ENCODE results near the gene TMEM8B. TPM values are rescaled to one million over a fixed set of nuclear protein-coding genes. Genes with fewer than 3 reads are reported as not detected.

TMEM8B gene
- total RNA-seq, 1 experiment from 2014 or later: 7.2 TPM

DNA sequence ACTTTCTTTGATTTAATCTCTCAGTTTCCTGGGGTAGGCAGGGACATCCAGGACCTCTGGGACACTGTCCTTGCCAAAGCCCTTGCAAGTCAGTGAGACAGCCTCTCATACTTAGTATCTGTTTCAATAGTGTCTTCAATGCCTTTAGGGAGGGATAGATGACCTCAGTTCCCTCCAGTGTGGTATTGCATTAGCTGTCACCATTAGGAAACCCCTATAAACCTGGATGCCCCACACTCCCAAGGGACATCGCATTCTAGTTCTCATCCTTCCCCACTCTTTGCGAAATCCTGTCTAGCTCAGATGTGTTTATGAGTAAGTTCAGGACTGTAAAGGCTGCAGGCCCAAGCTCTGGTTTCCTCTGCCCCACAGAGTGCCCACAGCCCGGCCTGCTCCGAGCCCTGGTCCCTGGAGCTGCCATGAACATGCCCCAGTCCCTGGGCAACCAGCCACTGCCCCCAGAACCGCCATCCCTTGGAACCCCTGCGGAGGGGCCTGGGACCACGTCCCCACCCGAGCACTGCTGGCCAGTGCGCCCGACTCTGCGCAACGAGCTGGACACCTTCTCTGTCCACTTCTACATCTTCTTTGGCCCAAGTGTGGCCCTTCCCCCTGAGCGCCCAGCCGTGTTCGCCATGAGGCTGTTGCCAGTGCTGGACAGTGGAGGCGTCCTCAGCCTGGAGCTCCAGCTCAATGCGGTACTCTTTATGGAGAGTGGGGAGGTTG, 13.2 kb downstream of the TMEM8B start:
- BruUV-seq (replicated peaks): no TSS peak
- POLR2A ChIA-PET: no interaction called here
- RAD21 ChIA-PET (ENCODE audit: low non-redundant PET in 1 of 2, low total read pairs in 2 of 2, uncharacterized antibody in 2 of 2, unreplicated experiment in 2 of 2): no interaction called here

GRCh38 chr9:35842795-35843194, 13.8 kb downstream of the TMEM8B start:
- Histone ChIP-seq H3K9me2 (ENCODE audit: insufficient read depth) (no peaks in the 10 kb centered on the region), H2AFZ (ENCODE audit: low read depth, low read length, poor library complexity, severe bottlenecking) (no peak overlapping the region), H3K4me2 (ENCODE audit: low read length) (no peak overlapping the region), H3K79me2 (ENCODE audit: insufficient read depth, low read length) (no peaks in the 10 kb centered on the region), H3K9ac (ENCODE audit: low read length) (no peak overlapping the region), H3K27ac (ENCODE audit: low read depth, low read length) (no peak overlapping the region), H3K27me3 (ENCODE audit: insufficient read depth, low read length) (no peaks in the 10 kb centered on the region), H3K4me1 (ENCODE audit: control insufficient read depth in 1 of 2, insufficient read depth in 2 of 2, low read length in 2 of 2) (peaks cover 0 to 13% of the 10 kb centered on the region in 2 experiments; a peak in 2 of 4 replicates), H3K36me3 (ENCODE audit: control insufficient read depth in 1 of 2, insufficient read depth in 2 of 2, low read length in 2 of 2) (no peaks in the 10 kb centered on the region), H3K4me3 (replicated peaks in 1 of 2; ENCODE audit: low read depth in 1 of 2, low read length in 2 of 2) (no peak overlapping the region), H4K20me1 (ENCODE audit: insufficient read depth) (no peaks in the 10 kb centered on the region), H3K9me3 (ENCODE audit: control insufficient read depth in 1 of 2, insufficient read depth in 1 of 2, low read depth in 1 of 2, low read length in 2 of 2) (no peaks in the 10 kb centered on the region)
- no TSS peak for BruUV-seq (replicated peaks)
- CTCF ChIA-PET: no interaction called here
- DNase-seq (ENCODE audit: low read depth, low spot score) (no peak), ATAC-seq (no peak)
- POLR2A ChIA-PET: no interaction called here
- intact Hi-C loops (cut with micrococcal nuclease): no loop called here
- RAD21 ChIA-PET (ENCODE audit: low non-redundant PET in 1 of 2, low total read pairs in 2 of 2, uncharacterized antibody in 2 of 2, unreplicated experiment in 2 of 2): no interaction called here
- TF ChIP-seq, protein P1, sequence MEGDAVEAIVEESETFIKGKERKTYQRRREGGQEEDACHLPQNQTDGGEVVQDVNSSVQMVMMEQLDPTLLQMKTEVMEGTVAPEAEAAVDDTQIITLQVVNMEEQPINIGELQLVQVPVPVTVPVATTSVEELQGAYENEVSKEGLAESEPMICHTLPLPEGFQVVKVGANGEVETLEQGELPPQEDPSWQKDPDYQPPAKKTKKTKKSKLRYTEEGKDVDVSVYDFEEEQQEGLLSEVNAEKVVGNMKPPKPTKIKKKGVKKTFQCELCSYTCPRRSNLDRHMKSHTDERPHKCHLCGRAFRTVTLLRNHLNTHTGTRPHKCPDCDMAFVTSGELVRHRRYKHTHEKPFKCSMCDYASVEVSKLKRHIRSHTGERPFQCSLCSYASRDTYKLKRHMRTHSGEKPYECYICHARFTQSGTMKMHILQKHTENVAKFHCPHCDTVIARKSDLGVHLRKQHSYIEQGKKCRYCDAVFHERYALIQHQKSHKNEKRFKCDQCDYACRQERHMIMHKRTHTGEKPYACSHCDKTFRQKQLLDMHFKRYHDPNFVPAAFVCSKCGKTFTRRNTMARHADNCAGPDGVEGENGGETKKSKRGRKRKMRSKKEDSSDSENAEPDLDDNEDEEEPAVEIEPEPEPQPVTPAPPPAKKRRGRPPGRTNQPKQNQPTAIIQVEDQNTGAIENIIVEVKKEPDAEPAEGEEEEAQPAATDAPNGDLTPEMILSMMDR (IDR thresholded peaks at IDR 0.05 in 2 of 3, conservative IDR thresholded peaks at IDR 0.05 in 1 of 3; ENCODE audit: borderline replicate concordance in 1 of 3, insufficient read depth in 1 of 3, low read depth in 2 of 3, low read length in 2 of 3): no peak
- TF ChIP-seq EGR1 (IDR thresholded peaks at IDR 0.05; ENCODE audit: low read depth) (no peak), ZBTB33 (IDR thresholded peaks at IDR 0.05; ENCODE audit: extremely low read depth, insufficient replicate concordance, low read length) (no peak), FOSL1 (IDR thresholded peaks at IDR 0.05; ENCODE audit: low read depth) (no peak), YY1 (IDR thresholded peaks at IDR 0.05; ENCODE audit: extremely low read depth, insufficient replicate concordance, low read depth, low read length) (no peak), EZH2 (IDR thresholded peaks at IDR 0.05) (no peak), MAX (IDR thresholded peaks at IDR 0.05) (no peak)

More for the DNA sequence above, 13.2 kb downstream of the TMEM8B start:
- peaks cover 0 to 13% of the 10 kb centered on the region in 2 experiments; a peak in 2 of 4 replicates for H3K4me1 ChIP-seq (ENCODE audit: control insufficient read depth in 1 of 2, insufficient read depth in 2 of 2, low read length in 2 of 2)
- H3K9ac ChIP-seq (ENCODE audit: low read length): no peak overlapping the region
- H3K9me3 ChIP-seq (ENCODE audit: control insufficient read depth in 1 of 2, insufficient read depth in 1 of 2, low read depth in 1 of 2, low read length in 2 of 2): no peaks in the 10 kb centered on the region
- TF ChIP-seq ZNF274 (IDR thresholded peaks at IDR 0.05; ENCODE audit: low read depth, low read length) (no peak), EGR1 (IDR thresholded peaks at IDR 0.05; ENCODE audit: low read depth) (no peak), TCF7L2 (IDR thresholded peaks at IDR 0.05; ENCODE audit: borderline replicate concordance, extremely low read depth, insufficient read depth, insufficient read length) (no peak), ELF1 (IDR thresholded peaks at IDR 0.05; ENCODE audit: borderline replicate concordance, low read depth) (no peak), SRF (IDR thresholded peaks at IDR 0.05; ENCODE audit: low read depth) (no peak), POLR2A (IDR thresholded peaks at IDR 0.05; ENCODE audit: borderline replicate concordance, extremely low read depth, insufficient read depth, insufficient read length) (no peak), JUND (IDR thresholded peaks at IDR 0.05) (no peak), RAD21 (IDR thresholded peaks at IDR 0.05; ENCODE audit: low read depth) (no peak), SP1 (IDR thresholded peaks at IDR 0.05; ENCODE audit: low read depth) (no peak)
- no peaks in the 10 kb centered on the region for H3K9me2 ChIP-seq (ENCODE audit: insufficient read depth)
- no peaks in the 10 kb centered on the region for H3K36me3 ChIP-seq (ENCODE audit: control insufficient read depth in 1 of 2, insufficient read depth in 2 of 2, low read length in 2 of 2)
- DNase-seq (ENCODE audit: low read depth, low spot score) (no peak), ATAC-seq (no peak)
- H3K79me2 ChIP-seq (ENCODE audit: insufficient read depth, low read length): no peaks in the 10 kb centered on the region
- CTCF ChIA-PET: no interaction called here
- no peaks in the 10 kb centered on the region for H3K27me3 ChIP-seq (ENCODE audit: insufficient read depth, low read length)
- H3K4me2 ChIP-seq (ENCODE audit: low read length): no peak overlapping the region
- H3K27ac ChIP-seq (ENCODE audit: low read depth, low read length): no peak overlapping the region
- H4K20me1 ChIP-seq (ENCODE audit: insufficient read depth): no peaks in the 10 kb centered on the region
- no peak overlapping the region for H3K4me3 ChIP-seq (replicated peaks in 1 of 2; ENCODE audit: low read depth in 1 of 2, low read length in 2 of 2)
- intact Hi-C loops (cut with micrococcal nuclease): no loop called here
- no peak overlapping the region for H2AFZ ChIP-seq (ENCODE audit: low read depth, low read length, poor library complexity, severe bottlenecking)
